AG10803 (cell line): ENCODE results near the gene ZMIZ1.

Experiments used
- DNase-seq: peaks from one replicate; pipeline ENCODE4 v3.0.0; 2010; ENCODE audit warnings: low read depth
- H3K4me3 ChIP-seq: 2 replicates; pipeline ENCODE4 v1.5.1; 2011; ENCODE audit warnings: mild to moderate bottlenecking, low read length, control low read depth
- CTCF ChIP-seq: conservative IDR thresholded peaks from 2 replicates; pipeline ENCODE4 v1.5.1; 2011; ENCODE audit warnings: mild to moderate bottlenecking, low read length, control low read depth, inconsistent platforms

Gene ZMIZ1

GRCh38 chr10:79147306-79147705 is 78.5 kb downstream of the ZMIZ1 start:
- H3K4me3 ChIP-seq, result no peak overlapping the region
- no peak for TF ChIP-seq CTCF
- no peak for DNase-seq

- no peak for DNase-seq
- H3K4me3 ChIP-seq, result no peak overlapping the region
- no peak for TF ChIP-seq CTCF
These were observed 79.2 kb downstream of the ZMIZ1 start for GRCh38 chr10:79147796-79148451.

GRCh38 chr10:79148452-79149344 is 79.9 kb downstream of the ZMIZ1 start:
- no peak overlapping the region for H3K4me3 ChIP-seq
- peak; percentile 67 for DNase-seq
- no peak for TF ChIP-seq CTCF

GRCh38 chr10:79149345-79149661 is 80.5 kb downstream of the ZMIZ1 start:
- TF ChIP-seq CTCF, result no peak
- DNase-seq, result no peak
- H3K4me3 ChIP-seq, result no peak overlapping the region

- no peak for TF ChIP-seq CTCF
- H3K4me3 ChIP-seq, result no peak overlapping the region
- DNase-seq, result peak; percentile 84
These were observed 81.1 kb downstream of the ZMIZ1 start for GRCh38 chr10:79149662-79150443.

- no peak for DNase-seq
- TF ChIP-seq CTCF, result no peak
- no peak overlapping the region for H3K4me3 ChIP-seq
These were observed 81.6 kb downstream of the ZMIZ1 start for GRCh38 chr10:79150444-79150754.

- no peak overlapping the region for H3K4me3 ChIP-seq
- DNase-seq, result peak; percentile 56
- no peak for TF ChIP-seq CTCF
These were observed 83.7 kb downstream of the ZMIZ1 start for GRCh38 chr10:79152423-79152817.
